ENCODE results near the gene ZNF566.

ZNF566 gene

GRCh38 chr19:36418287-36419001 lies 70.9 kb downstream of the ZNF566 start, which contains the start of gene ZFP82:
Gene ZFP82 (minus strand): TSS chr19:36418644. CDS start chr19:36409789, 8,855 bp downstream.
- no peak within 1 kb of the TSS for H3K4me3 ChIP-seq
- H3K27me3 ChIP-seq (ENCODE audit: low read depth) = no peaks in the 10 kb centered on the region
- no peaks in the 10 kb centered on the region for H3K4me1 ChIP-seq
- in situ Hi-C loops (cut with MboI; ENCODE audit: low sequenced_read_pairs) = no loop called here
- no peak for DNase-seq (ENCODE audit: low spot score in 2 of 2)
- no peaks in the 10 kb centered on the region for H3K36me3 ChIP-seq (replicated peaks)
- H3K9me3 ChIP-seq = no peaks in the 10 kb centered on the region

DNA sequence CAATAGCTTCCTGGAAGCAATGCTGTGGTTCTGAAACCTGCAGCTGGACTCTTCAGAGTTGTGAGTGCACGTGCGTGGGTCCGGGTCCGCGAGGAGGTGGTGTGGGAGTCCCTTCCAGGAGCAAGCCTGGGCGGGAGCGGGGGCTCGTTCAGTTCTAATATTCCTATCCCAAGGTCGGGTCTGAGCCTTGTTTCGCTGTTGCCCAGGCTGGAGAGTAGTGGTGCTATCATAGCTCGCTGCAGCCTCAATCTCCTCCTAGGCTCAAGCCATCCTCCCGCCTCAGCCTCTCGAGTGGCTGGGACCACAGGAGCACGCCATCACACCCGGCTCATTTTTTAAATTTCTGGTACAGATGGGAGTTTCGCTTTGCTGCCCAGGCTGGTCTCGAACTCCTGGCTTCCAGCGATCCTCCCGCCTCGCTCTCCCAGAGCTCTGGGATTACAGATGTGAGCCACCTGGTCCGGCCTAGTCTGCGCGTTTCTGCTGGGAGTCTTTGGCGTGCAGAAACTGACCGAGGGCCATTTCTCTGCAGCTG lies 71.5 kb downstream of the ZNF566 start:
- H3K36me3 ChIP-seq (replicated peaks) = no peaks in the 10 kb centered on the region
- H3K27me3 ChIP-seq (ENCODE audit: low read depth) = no peaks in the 10 kb centered on the region
- no peaks in the 10 kb centered on the region for H3K9me3 ChIP-seq
- H3K4me3 ChIP-seq = no peak overlapping the region
- no peaks in the 10 kb centered on the region for H3K4me1 ChIP-seq
- in situ Hi-C loops (cut with MboI; ENCODE audit: low sequenced_read_pairs) = no loop called here
- no peak for DNase-seq (ENCODE audit: low spot score in 2 of 2)

- no peaks in the 10 kb centered on the region for H3K36me3 ChIP-seq (replicated peaks)
- in situ Hi-C loops (cut with MboI; ENCODE audit: low sequenced_read_pairs) = no loop called here
- H3K27me3 ChIP-seq (ENCODE audit: low read depth) = no peaks in the 10 kb centered on the region
- H3K4me1 ChIP-seq = no peaks in the 10 kb centered on the region
- DNase-seq (ENCODE audit: low spot score in 2 of 2) = no peak
- no peaks in the 10 kb centered on the region; the same call in 1 of the 2 replicates for H3K9me3 ChIP-seq
- H3K4me3 ChIP-seq = no peak overlapping the region
These were observed 79.5 kb downstream of the ZNF566 start for GRCh38 chr19:36409841-36410240.

- Histone ChIP-seq H3K4me1 (no peaks in the 10 kb centered on the region), H3K4me3 (no peak overlapping the region), H3K36me3 (replicated peaks) (no peaks in the 10 kb centered on the region), H3K27me3 (ENCODE audit: low read depth) (no peaks in the 10 kb centered on the region), H3K9me3 (no peaks in the 10 kb centered on the region; the same call in 1 of the 2 replicates)
- in situ Hi-C loops (cut with MboI; ENCODE audit: low sequenced_read_pairs) = no loop called here
- DNase-seq (ENCODE audit: low spot score in 2 of 2) = no peak
These were observed 81.3 kb downstream of the ZNF566 start for GRCh38 chr19:36408101-36408500.

DNA sequence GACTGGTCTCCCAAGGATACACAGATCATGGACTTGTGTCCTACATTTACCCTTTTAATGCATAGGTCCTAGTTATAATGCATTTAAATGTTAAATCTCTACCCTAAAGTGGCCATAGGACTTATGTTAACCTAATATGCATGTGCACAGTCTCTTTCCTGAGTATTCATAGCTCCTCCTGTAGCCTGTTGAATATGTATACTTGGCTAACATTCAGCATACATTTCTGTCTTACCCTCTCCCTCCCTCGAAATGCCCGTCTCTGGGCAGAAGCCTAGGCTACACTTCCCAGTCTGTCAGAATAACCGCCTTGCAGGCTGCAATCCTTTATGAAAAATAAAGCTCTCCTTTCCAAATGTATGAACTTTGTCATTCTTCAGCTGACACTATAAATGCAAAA lies 84.9 kb downstream of the ZNF566 start:
- H3K9me3 ChIP-seq = no peaks in the 10 kb centered on the region
- no peak for DNase-seq (ENCODE audit: low spot score in 2 of 2)

DNA sequence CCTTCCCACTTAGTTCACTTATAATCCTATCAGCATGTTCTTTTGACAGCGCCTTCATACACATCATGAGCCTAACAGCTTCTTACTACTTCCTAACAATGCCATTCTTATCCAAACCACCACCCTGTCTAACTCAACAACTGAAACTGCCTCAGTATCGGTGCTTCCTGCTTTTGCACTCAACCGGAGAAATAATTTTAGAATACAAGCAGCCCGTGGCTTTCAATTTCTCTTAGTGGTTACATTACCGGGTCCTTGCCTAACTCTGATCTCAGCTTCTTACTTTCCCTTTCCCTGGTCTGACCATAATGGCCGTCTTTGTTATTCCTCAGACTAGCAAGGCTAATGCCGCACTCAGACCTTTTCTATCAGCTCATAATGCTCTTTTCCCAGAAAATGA lies 87.9 kb downstream of the ZNF566 start:
- H3K27me3 ChIP-seq (ENCODE audit: low read depth) = no peaks in the 10 kb centered on the region
- H3K4me3 ChIP-seq = no peak overlapping the region
- no peaks in the 10 kb centered on the region for H3K9me3 ChIP-seq
- in situ Hi-C loops (cut with MboI; ENCODE audit: low sequenced_read_pairs) = no loop called here
- DNase-seq (ENCODE audit: low spot score in 2 of 2) = no peak
- no peaks in the 10 kb centered on the region for H3K4me1 ChIP-seq
- no peaks in the 10 kb centered on the region for H3K36me3 ChIP-seq (replicated peaks)

More for the DNA sequence above, 84.9 kb downstream of the ZNF566 start:
- Histone ChIP-seq H3K4me3 (no peak overlapping the region), H3K27me3 (ENCODE audit: low read depth) (no peaks in the 10 kb centered on the region), H3K4me1 (no peaks in the 10 kb centered on the region), H3K36me3 (replicated peaks) (no peaks in the 10 kb centered on the region)
- in situ Hi-C loops (cut with MboI; ENCODE audit: low sequenced_read_pairs) = no loop called here

GRCh38 chr19:36398571-36398970 lies 90.8 kb downstream of the ZNF566 start:
- Histone ChIP-seq H3K4me1 (no peaks in the 10 kb centered on the region), H3K27me3 (ENCODE audit: low read depth) (no peaks in the 10 kb centered on the region), H3K9me3 (peaks cover 4% of the 10 kb centered on the region; the same call in 1 of the 2 replicates), H3K36me3 (replicated peaks) (no peaks in the 10 kb centered on the region), H3K4me3 (no peak overlapping the region)
- no peak for DNase-seq (ENCODE audit: low spot score in 2 of 2)
- in situ Hi-C loops (cut with MboI; ENCODE audit: low sequenced_read_pairs) = no loop called here
